HG03378 (cell line): ENCODE results near the gene HS1BP3.

Experiments
- ATAC-seq: cut with Tn5 transposase; IDR thresholded peaks from one replicate; pipeline ENCODE4 v1.9.1; 2021; ENCODE audit warnings: mild to moderate bottlenecking, moderate library complexity; ENCODE audit not compliant: unreplicated experiment

The HS1BP3 gene

GRCh38 chr2:20588918-20589871 is 61.7 kb downstream of the HS1BP3 start:
- ATAC-seq: no peak

GRCh38 chr2:20585710-20586594 is 64.9 kb downstream of the HS1BP3 start:
- no peak for ATAC-seq

GRCh38 chr2:20585359-20585709 is 65.6 kb downstream of the HS1BP3 start:
- ATAC-seq: no peak

GRCh38 chr2:20584399-20585358 is 66.2 kb downstream of the HS1BP3 start:
- ATAC-seq: no peak

GRCh38 chr2:20584045-20584398 is 66.9 kb downstream of the HS1BP3 start:
- no peak for ATAC-seq

GRCh38 chr2:20583425-20583881 is 67.4 kb downstream of the HS1BP3 start:
- ATAC-seq: no peak

- no peak for ATAC-seq
Measured at GRCh38 chr2:20582600-20583221, 68.2 kb downstream of the HS1BP3 start.

GRCh38 chr2:20580690-20581437 is 70.0 kb downstream of the HS1BP3 start:
- no peak for ATAC-seq

GRCh38 chr2:20579866-20580265 is 71.0 kb downstream of the HS1BP3 start:
- ATAC-seq: no peak

GRCh38 chr2:20578895-20579825 is 71.7 kb downstream of the HS1BP3 start:
- peak; percentile 68 for ATAC-seq

GRCh38 chr2:20578266-20578894 is 72.5 kb downstream of the HS1BP3 start:
- no peak for ATAC-seq

- no peak for ATAC-seq
Measured at GRCh38 chr2:20577495-20578235, 73.2 kb downstream of the HS1BP3 start.

- ATAC-seq: peak; percentile 86
Measured at GRCh38 chr2:20576598-20577115, 74.2 kb downstream of the HS1BP3 start.

GRCh38 chr2:20575935-20576597 is 74.8 kb downstream of the HS1BP3 start:
- no peak for ATAC-seq

GRCh38 chr2:20575414-20575813 is 75.5 kb downstream of the HS1BP3 start:
- ATAC-seq: no peak

GRCh38 chr2:20574930-20575329 is 76.0 kb downstream of the HS1BP3 start:
- no peak for ATAC-seq
